Neural cell (in vitro differentiated cells): ENCODE data around the gene TOR1A. TPM values are rescaled to one million over a fixed set of nuclear protein-coding genes. Genes with fewer than 3 reads are reported as not detected.

Source experiments
- H2AFZ ChIP-seq: fragments of 200-600, 300-800 bp; sonication (generic), shearing (Covaris generic); 2 replicates; pipeline ENCODE4 v1.6.0; 2014; ENCODE audit warnings: low read depth, mild to moderate bottlenecking, antibody characterized with exemption, low read length, moderate library complexity
- H3F3A ChIP-seq: fragments of 200-600 bp; shearing (Covaris generic); 2 replicates; pipeline ENCODE4 v1.6.1; 2016; ENCODE audit warnings: mild to moderate bottlenecking, moderate library complexity, mixed read lengths, antibody characterized with exemption, low read length; ENCODE audit not compliant: insufficient read depth, poor library complexity, severe bottlenecking
- H3K27ac ChIP-seq: fragments of 200-600, 300-800 bp; sonication (generic), shearing (Covaris generic); 2 replicates; pipeline ENCODE4 v1.5.1; 2014; ENCODE audit warnings: mild to moderate bottlenecking, low read length, moderate library complexity
- H3K27me3 ChIP-seq: fragments of 300-800, 200-600 bp; sonication (generic), shearing (Covaris generic); 2 replicates; pipeline ENCODE4 v1.6.0; 2014; ENCODE audit warnings: mild to moderate bottlenecking, low read depth, low read length, moderate library complexity; ENCODE audit not compliant: insufficient read depth
- H3K36me3 ChIP-seq: fragments of 300-800, 200-600 bp; sonication (generic), shearing (Covaris generic); 2 replicates; pipeline ENCODE4 v1.5.1; 2014; ENCODE audit warnings: mild to moderate bottlenecking, antibody characterized with exemption, low read length, moderate library complexity; ENCODE audit not compliant: insufficient read depth
- H3K4me2 ChIP-seq: fragments of 300-800, 200-600 bp; sonication (generic), shearing (Covaris generic); 2 replicates; pipeline ENCODE4 v1.6.0; 2014; ENCODE audit warnings: mild to moderate bottlenecking, low read length
- H3K4me3 ChIP-seq: fragments of 300-800, 200-600 bp; sonication (generic), shearing (Covaris generic); 2 replicates; pipeline ENCODE4 v1.5.1; 2014; ENCODE audit warnings: mild to moderate bottlenecking, low read length, moderate library complexity
- H3K79me2 ChIP-seq: fragments of 200-600 bp; shearing (Covaris generic); replicated peaks from 2 replicates; pipeline ENCODE4 v1.6.0; 2014; ENCODE audit warnings: mild to moderate bottlenecking, low read length, moderate library complexity; ENCODE audit not compliant: insufficient read depth
- H3K9ac ChIP-seq: fragments of 300-800, 200-600 bp; sonication (generic), shearing (Covaris generic); 2 replicates; pipeline ENCODE4 v1.6.1; 2016; ENCODE audit warnings: mild to moderate bottlenecking, low read length, mixed read lengths
- H3K9me2 ChIP-seq: fragments of 200-600 bp; shearing (Covaris generic); 2 replicates; pipeline ENCODE4 v1.6.1; 2016; ENCODE audit warnings: mild to moderate bottlenecking, low read length, mixed read lengths; ENCODE audit not compliant: insufficient read depth
- H3K9me3 ChIP-seq: fragments of 200-600, 300-800 bp; sonication (generic), shearing (Covaris generic); 2 replicates; pipeline ENCODE4 v1.6.1; 2016; ENCODE audit warnings: mild to moderate bottlenecking, mixed run types, low read length, moderate library complexity, mixed read lengths
- H4K20me1 ChIP-seq: fragments of 200-600 bp; shearing (Covaris generic); 2 replicates; pipeline ENCODE4 v1.6.1; 2016; ENCODE audit warnings: mild to moderate bottlenecking, mixed run types; ENCODE audit not compliant: insufficient read depth
- EP300 ChIP-seq: fragments of 450-650 bp; conservative IDR thresholded peaks from 2 replicates; pipeline ENCODE4 v1.6.1; 2014; ENCODE audit warnings: antibody characterized with exemption, mild to moderate bottlenecking, moderate library complexity; ENCODE audit not compliant: poor library complexity, severe bottlenecking
- EZH2 ChIP-seq: fragments of 200-600, 300-800 bp; shearing (Covaris generic), sonication (generic); IDR thresholded peaks from 2 replicates; pipeline ENCODE4 v1.6.1; 2014; ENCODE audit warnings: antibody characterized with exemption, low read length, borderline replicate concordance, mild to moderate bottlenecking; ENCODE audit not compliant: insufficient read depth, poor library complexity, severe bottlenecking
- MXI1 ChIP-seq: fragments of 450-650 bp; conservative IDR thresholded peaks from 2 replicates; pipeline ENCODE4 v1.6.1; 2014; ENCODE audit warnings: antibody characterized with exemption, mild to moderate bottlenecking; ENCODE audit not compliant: poor library complexity, severe bottlenecking
- POLR2AphosphoS5 ChIP-seq: IDR thresholded peaks from 2 replicates; pipeline ENCODE4 v1.6.1; 2012
- RAD21 ChIP-seq: fragments of 450-650 bp; conservative IDR thresholded peaks from 2 replicates; pipeline ENCODE4 v1.6.1; 2014; ENCODE audit warnings: antibody characterized with exemption, mild to moderate bottlenecking, moderate library complexity
- SMC3 ChIP-seq: fragments of 450-650 bp; conservative IDR thresholded peaks from 2 replicates; pipeline ENCODE4 v1.6.1; 2014; ENCODE audit warnings: antibody characterized with exemption, mild to moderate bottlenecking, moderate library complexity; ENCODE audit not compliant: poor library complexity
- TAF1 ChIP-seq: IDR thresholded peaks from 2 replicates; pipeline ENCODE4 v1.6.1; 2012; ENCODE audit warnings: low read depth
- polyA plus RNA-seq: library from polyadenylated mRNA; depleted of rRNA; stranded (reverse); fragments of >200 nt; gene quantifications from 2 replicates; pipeline ENCODE4 v1.2.3, GENCODE V29; 2014
- TF ChIP-seq, protein P1 (sequence below): fragments of 450-650 bp; IDR thresholded peaks from 2 replicates; pipeline ENCODE4 v1.5.1; 2014; ENCODE audit warnings: antibody characterized with exemption, mild to moderate bottlenecking, moderate library complexity; ENCODE audit not compliant: poor library complexity, severe bottlenecking
- TF ChIP-seq, protein P2 (sequence below): IDR thresholded peaks from 2 replicates; pipeline ENCODE4 v1.6.1; 2012; ENCODE audit warnings: borderline replicate concordance

The TOR1A gene
- polyA plus RNA-seq, 1 donor from 2014 or later: 56.3 TPM

- H3K36me3 ChIP-seq: peaks cover 4% of the 10 kb centered on the region
Measured at GRCh38 chr9:129812385-129812784, 11.6 kb downstream of the TOR1A start.

GRCh38 chr9:129811967-129812363, 12.0 kb downstream of the TOR1A start:
- H4K20me1 ChIP-seq: no peaks in the 10 kb centered on the region
- no peak overlapping the region for H3K4me2 ChIP-seq
- no peak overlapping the region for H3K27ac ChIP-seq
- no peak overlapping the region for H2AFZ ChIP-seq
- H3K9ac ChIP-seq: no peak overlapping the region
- H3K79me2 ChIP-seq: peaks cover 3% of the 10 kb centered on the region
- peaks cover 4% of the 10 kb centered on the region for H3K36me3 ChIP-seq
- H3K9me2 ChIP-seq: no peaks in the 10 kb centered on the region
- no peak for TF ChIP-seq EZH2
- no peak for TF ChIP-seq SMC3
- no peak for TF ChIP-seq MXI1
- TF ChIP-seq EP300: no peak
- TF ChIP-seq, protein P1, sequence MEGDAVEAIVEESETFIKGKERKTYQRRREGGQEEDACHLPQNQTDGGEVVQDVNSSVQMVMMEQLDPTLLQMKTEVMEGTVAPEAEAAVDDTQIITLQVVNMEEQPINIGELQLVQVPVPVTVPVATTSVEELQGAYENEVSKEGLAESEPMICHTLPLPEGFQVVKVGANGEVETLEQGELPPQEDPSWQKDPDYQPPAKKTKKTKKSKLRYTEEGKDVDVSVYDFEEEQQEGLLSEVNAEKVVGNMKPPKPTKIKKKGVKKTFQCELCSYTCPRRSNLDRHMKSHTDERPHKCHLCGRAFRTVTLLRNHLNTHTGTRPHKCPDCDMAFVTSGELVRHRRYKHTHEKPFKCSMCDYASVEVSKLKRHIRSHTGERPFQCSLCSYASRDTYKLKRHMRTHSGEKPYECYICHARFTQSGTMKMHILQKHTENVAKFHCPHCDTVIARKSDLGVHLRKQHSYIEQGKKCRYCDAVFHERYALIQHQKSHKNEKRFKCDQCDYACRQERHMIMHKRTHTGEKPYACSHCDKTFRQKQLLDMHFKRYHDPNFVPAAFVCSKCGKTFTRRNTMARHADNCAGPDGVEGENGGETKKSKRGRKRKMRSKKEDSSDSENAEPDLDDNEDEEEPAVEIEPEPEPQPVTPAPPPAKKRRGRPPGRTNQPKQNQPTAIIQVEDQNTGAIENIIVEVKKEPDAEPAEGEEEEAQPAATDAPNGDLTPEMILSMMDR: no peak
- TF ChIP-seq, protein P2, sequence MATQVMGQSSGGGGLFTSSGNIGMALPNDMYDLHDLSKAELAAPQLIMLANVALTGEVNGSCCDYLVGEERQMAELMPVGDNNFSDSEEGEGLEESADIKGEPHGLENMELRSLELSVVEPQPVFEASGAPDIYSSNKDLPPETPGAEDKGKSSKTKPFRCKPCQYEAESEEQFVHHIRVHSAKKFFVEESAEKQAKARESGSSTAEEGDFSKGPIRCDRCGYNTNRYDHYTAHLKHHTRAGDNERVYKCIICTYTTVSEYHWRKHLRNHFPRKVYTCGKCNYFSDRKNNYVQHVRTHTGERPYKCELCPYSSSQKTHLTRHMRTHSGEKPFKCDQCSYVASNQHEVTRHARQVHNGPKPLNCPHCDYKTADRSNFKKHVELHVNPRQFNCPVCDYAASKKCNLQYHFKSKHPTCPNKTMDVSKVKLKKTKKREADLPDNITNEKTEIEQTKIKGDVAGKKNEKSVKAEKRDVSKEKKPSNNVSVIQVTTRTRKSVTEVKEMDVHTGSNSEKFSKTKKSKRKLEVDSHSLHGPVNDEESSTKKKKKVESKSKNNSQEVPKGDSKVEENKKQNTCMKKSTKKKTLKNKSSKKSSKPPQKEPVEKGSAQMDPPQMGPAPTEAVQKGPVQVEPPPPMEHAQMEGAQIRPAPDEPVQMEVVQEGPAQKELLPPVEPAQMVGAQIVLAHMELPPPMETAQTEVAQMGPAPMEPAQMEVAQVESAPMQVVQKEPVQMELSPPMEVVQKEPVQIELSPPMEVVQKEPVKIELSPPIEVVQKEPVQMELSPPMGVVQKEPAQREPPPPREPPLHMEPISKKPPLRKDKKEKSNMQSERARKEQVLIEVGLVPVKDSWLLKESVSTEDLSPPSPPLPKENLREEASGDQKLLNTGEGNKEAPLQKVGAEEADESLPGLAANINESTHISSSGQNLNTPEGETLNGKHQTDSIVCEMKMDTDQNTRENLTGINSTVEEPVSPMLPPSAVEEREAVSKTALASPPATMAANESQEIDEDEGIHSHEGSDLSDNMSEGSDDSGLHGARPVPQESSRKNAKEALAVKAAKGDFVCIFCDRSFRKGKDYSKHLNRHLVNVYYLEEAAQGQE: no peak
- no peaks in the 10 kb centered on the region for H3K27me3 ChIP-seq
- H3F3A ChIP-seq: no peaks in the 10 kb centered on the region
- H3K9me3 ChIP-seq: no peaks in the 10 kb centered on the region
- no peak overlapping the region for H3K4me3 ChIP-seq

More at GRCh38 chr9:129812385-129812784, 11.6 kb downstream of the TOR1A start:
- peaks cover 3% of the 10 kb centered on the region for H3K79me2 ChIP-seq
- no peaks in the 10 kb centered on the region for H3K27me3 ChIP-seq
- H3K4me3 ChIP-seq: no peak overlapping the region
- no peak overlapping the region for H3K27ac ChIP-seq
- no peak overlapping the region for H3K9ac ChIP-seq
- no peaks in the 10 kb centered on the region for H3F3A ChIP-seq
- TF ChIP-seq EP300 (no peak), MXI1 (no peak), POLR2AphosphoS5 (no peak), SMC3 (no peak), EZH2 (no peak), TAF1 (no peak), RAD21 (no peak)
- TF ChIP-seq, protein P2: no peak
- TF ChIP-seq, protein P1: no peak
- H3K4me2 ChIP-seq: no peak overlapping the region
- no peaks in the 10 kb centered on the region for H3K9me2 ChIP-seq
- H2AFZ ChIP-seq: no peak overlapping the region
- H3K9me3 ChIP-seq: no peaks in the 10 kb centered on the region
- no peaks in the 10 kb centered on the region for H4K20me1 ChIP-seq
